NT2/D1 (cell line): Measurements from ENCODE around the gene LAPTM5.
A peak's percentile ranks its signal among the peaks of the same experiment; 100 is the strongest.

Experiments used
- DNase-seq: peaks from one replicate; pipeline ENCODE4 v3.0.0-alpha.2; 2011; ENCODE audit warnings: low read depth, low spot score
- H3K27me3 ChIP-seq: 2 replicates; pipeline ENCODE4 v1.6.0; 2011; ENCODE audit warnings: mild to moderate bottlenecking; ENCODE audit not compliant: insufficient read length, insufficient read depth
- H3K36me3 ChIP-seq: 2 replicates; pipeline ENCODE4 v1.6.1; 2011; ENCODE audit warnings: mild to moderate bottlenecking, low read length, mixed read lengths; ENCODE audit not compliant: insufficient read depth, insufficient read length
- H3K4me1 ChIP-seq: 2 replicates; pipeline ENCODE4 v1.5.1; 2011; ENCODE audit not compliant: insufficient read depth, insufficient read length
- H3K4me3 ChIP-seq: 2 replicates; pipeline ENCODE4 v1.5.1; 2011; ENCODE audit warnings: low read depth; ENCODE audit not compliant: insufficient read length
- H3K9ac ChIP-seq: 2 replicates; pipeline ENCODE4 v1.6.0; 2011; ENCODE audit warnings: low read depth; ENCODE audit not compliant: insufficient read length
- H3K9me3 ChIP-seq: 2 replicates; pipeline ENCODE4 v1.5.1; 2011; ENCODE audit warnings: mild to moderate bottlenecking, low read length; ENCODE audit not compliant: insufficient read depth
- SUZ12 ChIP-seq: IDR thresholded peaks from 2 replicates; pipeline ENCODE4 v1.6.1; 2011; ENCODE audit not compliant: insufficient read length, insufficient read depth; ENCODE audit errors: extremely low read depth
- YY1 ChIP-seq: IDR thresholded peaks from 2 replicates; pipeline ENCODE4 v1.6.1; 2011; ENCODE audit not compliant: insufficient read length, insufficient read depth
- ZNF274 ChIP-seq: IDR thresholded peaks from 2 replicates; pipeline ENCODE4 v1.6.1; 2011; ENCODE audit warnings: mild to moderate bottlenecking, low read depth, low read length

Gene LAPTM5

DNA sequence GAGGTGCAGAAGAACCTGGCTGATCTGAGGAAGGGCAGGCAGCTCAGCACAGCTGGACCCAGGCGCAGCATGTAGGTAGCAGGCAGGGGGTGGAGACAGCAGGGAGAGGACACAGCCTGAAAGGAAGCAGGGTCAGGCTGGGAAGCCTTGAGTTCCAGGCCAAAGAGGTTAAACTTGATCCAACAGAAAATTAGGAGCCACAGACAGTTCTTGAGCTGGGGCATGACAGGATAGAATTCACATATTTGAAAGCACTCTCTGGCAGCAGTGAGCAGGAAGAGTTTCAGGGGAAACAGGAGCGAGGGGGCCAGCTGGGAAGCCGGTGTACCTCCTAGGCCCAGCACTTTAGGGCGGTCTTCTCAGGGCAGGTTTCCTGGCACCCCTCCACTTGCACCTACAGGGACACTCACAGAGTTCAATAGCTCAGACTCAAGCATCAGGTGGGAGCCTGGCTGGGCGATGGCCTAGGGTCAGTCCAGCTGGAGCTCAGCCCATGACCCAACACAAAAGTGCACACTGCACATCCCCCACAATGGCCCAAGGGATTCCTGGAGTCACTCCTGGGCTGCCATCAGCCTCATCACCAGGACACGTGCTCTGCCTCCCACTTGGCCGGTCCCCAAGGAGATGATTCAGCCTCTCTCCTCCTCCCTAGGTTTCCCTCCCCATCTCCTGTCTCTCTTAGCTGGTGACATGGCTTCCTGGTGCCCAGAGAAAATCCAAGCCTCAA lies 56.9 kb downstream of the LAPTM5 start:
- Histone ChIP-seq H3K27me3 (no peaks in the 10 kb centered on the region), H3K9ac (no peak overlapping the region), H3K4me3 (no peak overlapping the region), H3K9me3 (no peaks in the 10 kb centered on the region), H3K4me1 (peaks cover 13% of the 10 kb centered on the region), H3K36me3 (no peaks in the 10 kb centered on the region)
- no peak for DNase-seq
- TF ChIP-seq YY1: no peak
- no peak for TF ChIP-seq ZNF274
- no peak for TF ChIP-seq SUZ12

DNA sequence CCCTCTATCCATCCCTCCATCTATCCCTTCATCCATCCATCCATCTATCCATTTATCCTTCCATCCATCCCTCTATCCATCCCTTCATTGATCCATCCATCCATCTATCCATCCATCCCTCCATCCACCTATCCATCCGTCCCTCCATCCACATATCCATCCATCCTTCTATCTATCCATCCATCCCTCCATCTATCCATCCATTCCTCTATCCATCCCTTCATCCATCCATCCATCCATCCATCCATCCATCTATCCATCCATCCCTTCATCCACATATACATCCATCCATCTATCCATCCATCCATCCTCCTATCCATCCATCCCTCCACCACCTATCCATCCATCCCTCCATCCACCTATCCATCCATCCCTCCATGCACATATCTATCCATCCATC lies 57.8 kb downstream of the LAPTM5 start:
- no peaks in the 10 kb centered on the region for H3K9me3 ChIP-seq
- no peaks in the 10 kb centered on the region for H3K27me3 ChIP-seq
- peaks cover 13% of the 10 kb centered on the region for H3K4me1 ChIP-seq
- H3K9ac ChIP-seq: no peak overlapping the region
- no peaks in the 10 kb centered on the region for H3K36me3 ChIP-seq
- H3K4me3 ChIP-seq: no peak overlapping the region
- no peak for DNase-seq
- TF ChIP-seq YY1: no peak
- no peak for TF ChIP-seq SUZ12
- no peak for TF ChIP-seq ZNF274

DNA sequence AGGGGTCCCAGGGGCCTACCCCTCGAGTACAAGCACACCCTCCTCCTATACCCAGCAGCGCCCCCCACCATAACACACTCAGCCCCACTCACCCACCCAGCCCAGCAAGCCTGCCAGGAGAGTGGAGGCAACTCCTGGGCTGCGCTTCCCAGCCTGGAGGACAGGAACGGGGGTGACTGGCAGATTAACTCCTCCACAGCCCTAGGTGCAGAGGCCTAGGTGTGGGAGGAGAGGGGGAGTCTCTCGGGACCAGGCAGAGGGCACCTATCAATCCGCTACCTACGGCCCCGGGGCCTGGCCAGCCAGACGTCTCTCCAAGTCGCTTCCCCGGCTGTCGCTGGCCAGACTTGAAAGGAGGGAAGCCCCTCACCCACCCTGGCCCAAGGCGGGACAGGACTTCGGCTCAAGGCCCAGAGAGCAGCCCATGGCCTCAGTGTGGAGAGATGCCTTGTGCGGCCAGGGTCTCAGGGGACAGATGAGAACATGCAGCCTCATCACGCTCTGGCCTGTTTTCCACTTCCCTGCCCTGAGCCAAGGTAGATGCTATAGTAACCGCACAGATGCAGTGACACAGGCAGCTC lies 59.1 kb downstream of the LAPTM5 start:
- Histone ChIP-seq H3K4me1 (peaks cover 13% of the 10 kb centered on the region), H3K27me3 (no peaks in the 10 kb centered on the region), H3K36me3 (no peaks in the 10 kb centered on the region), H3K9ac (peak overlapping the region; percentile 47), H3K4me3 (no peak overlapping the region), H3K9me3 (no peaks in the 10 kb centered on the region)
- DNase-seq: no peak
- TF ChIP-seq SUZ12 (no peak), YY1 (no peak), ZNF274 (no peak)

DNA sequence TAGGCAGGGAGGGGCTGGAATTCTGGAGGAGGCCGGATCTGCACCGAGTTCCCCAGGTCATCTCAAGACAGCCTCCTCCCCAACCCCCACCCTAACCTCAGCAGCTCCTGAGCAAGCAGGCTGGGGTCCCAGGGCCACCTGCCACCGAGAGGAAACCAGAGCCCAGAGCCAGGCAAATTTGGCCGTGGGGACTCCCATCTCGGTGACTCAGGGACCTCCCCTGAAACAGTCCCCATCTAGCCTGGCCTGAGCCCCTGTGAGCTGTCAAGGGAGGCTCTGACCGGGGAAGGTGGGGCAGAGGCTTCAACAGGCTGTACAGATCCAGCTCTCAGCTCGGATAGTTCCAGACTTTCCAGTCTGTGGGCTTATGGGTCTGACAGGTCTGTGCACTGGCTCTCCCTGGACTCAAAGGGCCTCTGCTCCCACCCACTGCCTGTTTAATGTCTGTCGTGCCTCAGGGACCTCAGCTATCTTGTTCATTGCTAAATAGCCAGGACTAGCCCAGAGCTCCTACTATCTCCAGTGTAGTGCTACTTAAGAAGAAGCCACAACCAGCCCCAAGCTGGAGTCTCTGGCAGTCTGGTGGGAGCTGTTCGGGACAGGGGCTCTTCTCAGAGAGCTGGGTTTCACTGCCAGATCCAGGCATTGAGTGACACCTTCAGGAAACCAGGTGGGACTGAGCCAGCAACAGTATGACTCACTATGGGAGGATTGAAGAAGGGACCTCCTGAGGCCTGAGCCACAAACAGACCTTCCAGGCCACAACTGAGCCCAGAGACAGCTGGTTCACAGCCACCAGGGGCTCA lies 59.8 kb downstream of the LAPTM5 start:
- peak overlapping the region; percentile 52 for H3K9ac ChIP-seq
- peaks cover 16% of the 10 kb centered on the region for H3K4me1 ChIP-seq
- H3K4me3 ChIP-seq: no peak overlapping the region
- TF ChIP-seq ZNF274: no peak
- no peak for TF ChIP-seq YY1
- no peak for TF ChIP-seq SUZ12
- H3K9me3 ChIP-seq: no peaks in the 10 kb centered on the region
- H3K27me3 ChIP-seq: no peaks in the 10 kb centered on the region
- H3K36me3 ChIP-seq: no peaks in the 10 kb centered on the region
- DNase-seq: no peak

DNA sequence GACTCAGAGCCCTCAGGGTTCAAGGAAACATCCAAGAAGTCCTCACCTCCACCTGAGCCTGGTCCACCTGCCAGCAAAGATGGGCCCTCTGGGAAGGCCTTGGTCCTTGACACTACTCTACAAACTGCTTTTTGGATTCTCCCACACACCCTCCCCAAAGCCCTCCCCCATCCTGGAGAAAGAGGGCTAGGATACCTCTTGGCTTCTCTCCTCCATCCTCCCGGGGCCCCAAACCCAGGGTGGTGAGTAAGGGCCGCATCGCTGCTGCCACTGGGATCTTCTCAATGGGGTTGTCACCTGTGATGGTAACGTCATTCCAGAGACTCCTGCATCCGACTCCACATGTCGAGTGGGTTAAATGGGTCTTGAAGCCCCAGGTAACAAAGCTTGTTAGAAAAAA lies 60.7 kb downstream of the LAPTM5 start:
- Histone ChIP-seq H3K4me3 (no peak overlapping the region), H3K9me3 (no peaks in the 10 kb centered on the region), H3K27me3 (no peaks in the 10 kb centered on the region), H3K4me1 (peaks cover 20% of the 10 kb centered on the region), H3K36me3 (no peaks in the 10 kb centered on the region), H3K9ac (no peak overlapping the region)
- no peak for DNase-seq
- TF ChIP-seq SUZ12: no peak
- TF ChIP-seq YY1: no peak
- no peak for TF ChIP-seq ZNF274

DNA sequence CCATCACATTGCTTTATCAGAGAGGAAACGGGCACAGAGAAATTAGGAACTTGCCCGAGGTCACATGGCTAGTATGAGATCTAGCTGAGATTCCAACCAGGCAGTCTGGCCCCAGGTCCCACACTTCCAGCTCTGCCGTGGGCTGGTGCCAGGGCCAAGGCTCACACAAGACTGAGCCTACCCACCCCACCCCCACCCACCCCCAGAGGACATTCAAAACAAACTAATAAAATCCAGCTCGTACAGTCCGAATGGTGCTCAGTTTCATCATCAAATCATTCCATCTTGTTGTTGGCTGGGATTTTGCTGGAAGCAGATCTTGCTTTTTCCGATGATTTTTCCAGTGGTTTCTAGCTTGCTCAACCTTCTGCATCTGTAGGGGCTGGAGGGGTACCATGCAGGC lies 62.1 kb downstream of the LAPTM5 start:
- H3K36me3 ChIP-seq: no peaks in the 10 kb centered on the region
- no peak for TF ChIP-seq ZNF274
- TF ChIP-seq SUZ12: no peak
- no peak for TF ChIP-seq YY1
- H3K9ac ChIP-seq: no peak overlapping the region
- no peaks in the 10 kb centered on the region for H3K9me3 ChIP-seq
- no peaks in the 10 kb centered on the region for H3K27me3 ChIP-seq
- no peak for DNase-seq
- H3K4me1 ChIP-seq: peaks cover 24% of the 10 kb centered on the region
- no peak overlapping the region for H3K4me3 ChIP-seq
